Endothelial cell (in vitro differentiated cells): ENCODE measurements around the gene ALDH1B1. TPM values are rescaled to one million over a fixed set of nuclear protein-coding genes. Genes with fewer than 3 reads are reported as not detected.

Experiments used
- DNase-seq: peaks from one replicate; pipeline ENCODE4 v3.0.0; 2021; ENCODE audit warnings: low spot score
- H3K27ac Mint-ChIP-seq: one replicate; pipeline ENCODE4 v1.8.0; 2021; ENCODE audit warnings: mixed read lengths, inconsistent platforms; ENCODE audit not compliant: unreplicated experiment
- H3K27me3 Mint-ChIP-seq: one replicate; pipeline ENCODE4 v1.8.0; 2021; ENCODE audit warnings: mild to moderate bottlenecking, moderate library complexity, mixed read lengths, inconsistent platforms; ENCODE audit not compliant: unreplicated experiment
- H3K36me3 Mint-ChIP-seq: one replicate; pipeline ENCODE4 v1.8.0; 2021; ENCODE audit warnings: mild to moderate bottlenecking, low read depth, mixed read lengths, inconsistent platforms; ENCODE audit not compliant: unreplicated experiment
- H3K4me1 Mint-ChIP-seq: one replicate; pipeline ENCODE4 v1.8.0; 2021; ENCODE audit warnings: mild to moderate bottlenecking, mixed read lengths, inconsistent platforms; ENCODE audit not compliant: unreplicated experiment
- H3K4me3 Mint-ChIP-seq: one replicate; pipeline ENCODE4 v1.8.0; 2021; ENCODE audit warnings: mild to moderate bottlenecking, mixed read lengths, inconsistent platforms; ENCODE audit not compliant: unreplicated experiment
- H3K9me3 Mint-ChIP-seq: one replicate; pipeline ENCODE4 v1.8.0; 2021; ENCODE audit warnings: mixed read lengths, inconsistent platforms; ENCODE audit not compliant: unreplicated experiment
- CTCF ChIP-seq: fragments of 200-600 bp; sonication (generic); IDR thresholded peaks from one replicate; pipeline ENCODE4 v1.5.0; 2021; ENCODE audit warnings: antibody characterized with exemption; ENCODE audit not compliant: unreplicated experiment
- total RNA-seq: library from RNA; stranded (reverse); fragmentation: NEBNext Ultra II Directional; extraction: Animal tissue kit (Norgen Biotek cat#: 25700); gene quantifications from one replicate; pipeline ENCODE4 v1.2.1, GENCODE V29; 2021; ENCODE audit not compliant: unreplicated experiment

Gene ALDH1B1
- total RNA-seq, 1 donor from 2014 or later: 18.7 TPM

GRCh38 chr9:38424918-38425317 is 32.4 kb downstream of the ALDH1B1 start:
- Mint-ChIP-seq H3K27ac (no peak overlapping the region), H3K4me3 (no peak overlapping the region), H3K4me1 (peaks cover 3% of the 10 kb centered on the region), H3K27me3 (peaks cover 7% of the 10 kb centered on the region), H3K36me3 (no peaks in the 10 kb centered on the region), H3K9me3 (no peaks in the 10 kb centered on the region)
- TF ChIP-seq CTCF: no peak
- DNase-seq: no peak

DNA sequence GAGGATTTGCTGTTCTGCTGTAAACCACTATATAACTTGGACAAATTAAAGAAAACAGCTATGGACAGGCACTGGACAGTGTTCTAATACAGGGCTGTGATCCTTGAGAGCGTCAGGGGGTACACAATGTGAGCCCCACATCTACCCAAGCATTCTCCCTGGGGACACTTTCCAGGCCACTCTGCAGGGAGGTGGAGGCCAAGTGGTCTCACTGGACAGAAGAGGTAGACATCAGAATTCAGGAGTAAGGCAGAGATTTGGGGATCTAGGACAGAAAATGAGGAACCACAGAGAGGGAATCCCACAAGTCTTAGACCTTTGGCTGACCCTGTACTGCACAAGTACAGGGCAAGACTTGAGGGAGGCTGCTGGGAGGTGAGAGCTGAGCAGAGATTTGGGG is 35.6 kb downstream of the ALDH1B1 start:
- Mint-ChIP-seq H3K27me3 (peaks cover 7% of the 10 kb centered on the region), H3K27ac (no peak overlapping the region), H3K36me3 (no peaks in the 10 kb centered on the region), H3K9me3 (no peaks in the 10 kb centered on the region), H3K4me1 (peaks cover 3% of the 10 kb centered on the region), H3K4me3 (no peak overlapping the region)
- DNase-seq: no peak
- no peak for TF ChIP-seq CTCF

DNA sequence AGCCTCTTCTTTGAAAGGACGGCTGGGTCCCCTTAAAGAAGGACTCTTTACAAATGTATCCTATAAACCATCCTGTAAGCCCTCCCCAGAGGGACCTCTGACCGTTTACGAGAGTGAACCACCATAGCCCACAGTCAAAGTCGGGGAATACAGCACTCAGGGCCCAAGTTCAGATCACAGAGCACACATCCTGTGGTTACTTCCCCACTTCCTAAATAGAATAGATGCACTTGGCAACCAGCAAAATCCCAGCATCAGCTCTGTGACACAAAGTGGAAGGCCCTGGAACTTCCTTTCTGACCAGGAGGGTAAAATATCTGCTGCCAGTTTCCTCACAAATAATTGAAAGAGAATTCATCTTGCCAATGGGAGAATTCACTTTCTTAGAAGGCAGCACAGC is 38.6 kb downstream of the ALDH1B1 start:
- no peak for DNase-seq
- Mint-ChIP-seq H3K4me1 (peaks cover 12% of the 10 kb centered on the region), H3K9me3 (no peaks in the 10 kb centered on the region), H3K27me3 (peaks cover 4% of the 10 kb centered on the region), H3K4me3 (no peak overlapping the region), H3K36me3 (no peaks in the 10 kb centered on the region), H3K27ac (no peak overlapping the region)
- no peak for TF ChIP-seq CTCF

GRCh38 chr9:38432922-38433510 is 40.5 kb downstream of the ALDH1B1 start:
- peak; percentile 92 for TF ChIP-seq CTCF
- H3K36me3 Mint-ChIP-seq: no peaks in the 10 kb centered on the region
- peak; percentile 20 for DNase-seq
- H3K4me1 Mint-ChIP-seq: peaks cover 25% of the 10 kb centered on the region
- H3K27ac Mint-ChIP-seq: no peak overlapping the region
- H3K27me3 Mint-ChIP-seq: peaks cover 3% of the 10 kb centered on the region
- no peaks in the 10 kb centered on the region for H3K9me3 Mint-ChIP-seq
- no peak overlapping the region for H3K4me3 Mint-ChIP-seq

- Mint-ChIP-seq H3K4me3 (no peak overlapping the region), H3K9me3 (no peaks in the 10 kb centered on the region), H3K27ac (no peak overlapping the region), H3K36me3 (no peaks in the 10 kb centered on the region), H3K4me1 (peaks cover 27% of the 10 kb centered on the region), H3K27me3 (peaks cover 9% of the 10 kb centered on the region)
- TF ChIP-seq CTCF: no peak
- no peak for DNase-seq
These were observed 41.9 kb downstream of the ALDH1B1 start for GRCh38 chr9:38434365-38434764.
